HG03135 (cell line): ENCODE data around the gene OR2A14.
A peak's percentile ranks its signal among the peaks of the same experiment; 100 is the strongest.
"Not testable (repeated sequence)": the region's sequence is repeated elsewhere in the genome, so short reads cannot be mapped to it uniquely, and the experiment has no call there.

ENCODE experiments used
- ATAC-seq: cut with Tn5 transposase; IDR thresholded peaks from one replicate; pipeline ENCODE4 v1.9.1; 2021; ENCODE audit warnings: mild to moderate bottlenecking, moderate library complexity; ENCODE audit not compliant: unreplicated experiment

Gene OR2A14

GRCh38 chr7:144122876-144123275 is at the start of gene OR2A14:
TSS of gene OR2A14 (plus strand) at chr7:144123176. CDS start at chr7:144129113, 5,937 bp downstream.
- no peak for ATAC-seq

GRCh38 chr7:144074374-144074773 is 48.6 kb upstream of the OR2A14 start:
- no peak for ATAC-seq

- ATAC-seq: no peak
Measured at GRCh38 chr7:144085978-144086377, 37.0 kb upstream of the OR2A14 start, which contains the start of gene OR2A12. TSS of gene OR2A12 (plus strand) at chr7:144086278. CDS start at chr7:144095108, 8,830 bp downstream.

GRCh38 chr7:144086730-144087129 is 36.2 kb upstream of the OR2A14 start:
- ATAC-seq: no peak

GRCh38 chr7:144087230-144087629 is 35.7 kb upstream of the OR2A14 start:
- no peak for ATAC-seq

GRCh38 chr7:144090667-144091066 is 32.3 kb upstream of the OR2A14 start:
- no peak for ATAC-seq

GRCh38 chr7:144098776-144099175 is 24.2 kb upstream of the OR2A14 start:
- ATAC-seq: no peak

GRCh38 chr7:144100607-144101006 is 22.4 kb upstream of the OR2A14 start:
- no peak for ATAC-seq

GRCh38 chr7:144102041-144102440 is 20.9 kb upstream of the OR2A14 start:
- no peak for ATAC-seq

- ATAC-seq: no peak
Measured at GRCh38 chr7:144105211-144105610, 17.8 kb upstream of the OR2A14 start.

- ATAC-seq: no peak
Measured at GRCh38 chr7:144109283-144109682, 13.7 kb upstream of the OR2A14 start, which contains the start of gene OR2A2. TSS of gene OR2A2 (plus strand) at chr7:144109583. CDS start at chr7:144109583, 0 bp downstream.

- no peak for ATAC-seq
Measured at GRCh38 chr7:144110272-144110671, 12.7 kb upstream of the OR2A14 start.

- ATAC-seq: no peak
Measured at GRCh38 chr7:144113651-144114050, 9.3 kb upstream of the OR2A14 start.

GRCh38 chr7:144118341-144118740 is 4.6 kb upstream of the OR2A14 start:
- ATAC-seq: no peak

GRCh38 chr7:144127714-144128334 is 4.8 kb downstream of the OR2A14 start:
- peak; percentile 100 for ATAC-seq

GRCh38 chr7:144129601-144130000 is 6.6 kb downstream of the OR2A14 start:
- ATAC-seq: not testable (repeated sequence)

- ATAC-seq: no peak
Measured at GRCh38 chr7:144130730-144131129, 7.8 kb downstream of the OR2A14 start.

- no peak for ATAC-seq
Measured at GRCh38 chr7:144132262-144132661, 9.3 kb downstream of the OR2A14 start.

- ATAC-seq: no peak
Measured at GRCh38 chr7:144133307-144133706, 10.3 kb downstream of the OR2A14 start.

GRCh38 chr7:144134116-144134515 is 11.1 kb downstream of the OR2A14 start:
- ATAC-seq: no peak

GRCh38 chr7:144137501-144137900 is 14.5 kb downstream of the OR2A14 start:
- ATAC-seq: no peak

- ATAC-seq: no peak
Measured at GRCh38 chr7:144142187-144142586, 19.2 kb downstream of the OR2A14 start.

- ATAC-seq: no peak
Measured at GRCh38 chr7:144144426-144144825, 21.4 kb downstream of the OR2A14 start.
